ENCODE results near the gene C6orf141.
A peak's percentile ranks its signal among the peaks of the same experiment; 100 is the strongest.

The C6orf141 gene

GRCh38 chr6:49524541-49524940 lies 25.9 kb upstream of the C6orf141 start:
- CTCF ChIA-PET = interaction anchor here (1.2 to 2.2 kb wide), 2 partner anchors 8 to 82 kb away, joined by 3 to 12 read pairs; no protein-coding TSS in a partner anchor
- POLR2A ChIA-PET = no interaction called here
- no peak for DNase-seq (ENCODE audit: extremely low spot score)
- TF ChIP-seq CTCF (IDR thresholded peaks at IDR 0.05; ENCODE audit: control extremely low read depth, extremely low read depth, low read depth, missing control alignments) = no peak

- CTCF ChIA-PET = no interaction called here
- TF ChIP-seq CTCF (IDR thresholded peaks at IDR 0.05; ENCODE audit: control extremely low read depth, extremely low read depth, low read depth, missing control alignments) = no peak
- no peak for DNase-seq (ENCODE audit: extremely low spot score)
- POLR2A ChIA-PET = no interaction called here
These were observed 23.9 kb upstream of the C6orf141 start for GRCh38 chr6:49526598-49526997.

- DNase-seq (ENCODE audit: extremely low spot score) = no peak
- TF ChIP-seq CTCF (IDR thresholded peaks at IDR 0.05; ENCODE audit: control extremely low read depth, extremely low read depth, low read depth, missing control alignments) = no peak
- ChIA-PET CTCF (no interaction called here), POLR2A (no interaction called here)
These were observed 23.1 kb upstream of the C6orf141 start for GRCh38 chr6:49527320-49527719.

- no peak for DNase-seq (ENCODE audit: extremely low spot score)
- no peak for TF ChIP-seq CTCF (IDR thresholded peaks at IDR 0.05; ENCODE audit: control extremely low read depth, extremely low read depth, low read depth, missing control alignments)
- ChIA-PET CTCF (no interaction called here), POLR2A (no interaction called here)
These were observed 21.9 kb upstream of the C6orf141 start for GRCh38 chr6:49528571-49528970.

- ChIA-PET POLR2A (no interaction called here), CTCF (interaction anchor here (1.4 to 4.6 kb wide), 5 partner anchors 19 to 318 kb away, joined by 4 to 73 read pairs (median 25); partner anchors contain the start of gene C6orf141)
- no peak for TF ChIP-seq CTCF (IDR thresholded peaks at IDR 0.05; ENCODE audit: control extremely low read depth, extremely low read depth, low read depth, missing control alignments)
- no peak for DNase-seq (ENCODE audit: extremely low spot score)
These were observed 20.2 kb upstream of the C6orf141 start for GRCh38 chr6:49530141-49530776.

- peak; percentile 42 for DNase-seq (ENCODE audit: extremely low spot score)
- CTCF ChIA-PET = interaction anchor here (0.7 to 4.6 kb wide), 27 partner anchors 8 to 392 kb away, joined by 3 to 73 read pairs (median 5); partner anchors contain the start of gene C6orf141
- TF ChIP-seq CTCF (IDR thresholded peaks at IDR 0.05; ENCODE audit: control extremely low read depth, extremely low read depth, low read depth, missing control alignments) = peak; percentile 75
- POLR2A ChIA-PET = no interaction called here
These were observed 18.5 kb upstream of the C6orf141 start for GRCh38 chr6:49531774-49532569.

All from GM10248 (cell line).